HCT116 (cell line): Measurements from ENCODE around the gene SEZ6L2.

ENCODE experiments used
- CTCF ChIP-seq, 3 experiments: fragments of 200-600 bp in 1 of 3; sonication (generic) in 1 of 3; IDR thresholded peaks in 2 of 3; conservative IDR thresholded peaks in 1 of 3; 2 replicates each; pipeline ENCODE4 v1.5.1; 2012 to 2017; ENCODE audit warnings: low read depth in 2 of 3, low read length in 2 of 3, antibody characterized with exemption in 1 of 3, borderline replicate concordance in 1 of 3, control low read depth in 1 of 3, mild to moderate bottlenecking in 1 of 3, mixed read lengths in 1 of 3, mixed run types in 1 of 3, moderate library complexity in 1 of 3; ENCODE audit not compliant: insufficient read depth in 1 of 3
- ELF1 ChIP-seq: IDR thresholded peaks from 2 replicates; pipeline ENCODE4 v1.6.1; 2012; ENCODE audit warnings: low read depth, borderline replicate concordance
- EZH2 ChIP-seq: fragments of 200-600 bp; sonication (generic); IDR thresholded peaks from 2 replicates; pipeline ENCODE4 v1.6.1; 2017; ENCODE audit warnings: antibody characterized with exemption, mixed run types
- FOSL1 ChIP-seq: IDR thresholded peaks from 2 replicates; pipeline ENCODE4 v1.6.1; 2012; ENCODE audit warnings: low read depth
- POLR2A ChIP-seq: IDR thresholded peaks from 2 replicates; pipeline ENCODE4 v1.7.0; 2011; ENCODE audit warnings: borderline replicate concordance; ENCODE audit not compliant: insufficient read depth, insufficient read length; ENCODE audit errors: extremely low read depth
- SP1 ChIP-seq: IDR thresholded peaks from 2 replicates; pipeline ENCODE4 v1.6.1; 2012; ENCODE audit warnings: low read depth
- SRF ChIP-seq: IDR thresholded peaks from 2 replicates; pipeline ENCODE4 v1.6.1; 2012; ENCODE audit warnings: low read depth

DNA sequence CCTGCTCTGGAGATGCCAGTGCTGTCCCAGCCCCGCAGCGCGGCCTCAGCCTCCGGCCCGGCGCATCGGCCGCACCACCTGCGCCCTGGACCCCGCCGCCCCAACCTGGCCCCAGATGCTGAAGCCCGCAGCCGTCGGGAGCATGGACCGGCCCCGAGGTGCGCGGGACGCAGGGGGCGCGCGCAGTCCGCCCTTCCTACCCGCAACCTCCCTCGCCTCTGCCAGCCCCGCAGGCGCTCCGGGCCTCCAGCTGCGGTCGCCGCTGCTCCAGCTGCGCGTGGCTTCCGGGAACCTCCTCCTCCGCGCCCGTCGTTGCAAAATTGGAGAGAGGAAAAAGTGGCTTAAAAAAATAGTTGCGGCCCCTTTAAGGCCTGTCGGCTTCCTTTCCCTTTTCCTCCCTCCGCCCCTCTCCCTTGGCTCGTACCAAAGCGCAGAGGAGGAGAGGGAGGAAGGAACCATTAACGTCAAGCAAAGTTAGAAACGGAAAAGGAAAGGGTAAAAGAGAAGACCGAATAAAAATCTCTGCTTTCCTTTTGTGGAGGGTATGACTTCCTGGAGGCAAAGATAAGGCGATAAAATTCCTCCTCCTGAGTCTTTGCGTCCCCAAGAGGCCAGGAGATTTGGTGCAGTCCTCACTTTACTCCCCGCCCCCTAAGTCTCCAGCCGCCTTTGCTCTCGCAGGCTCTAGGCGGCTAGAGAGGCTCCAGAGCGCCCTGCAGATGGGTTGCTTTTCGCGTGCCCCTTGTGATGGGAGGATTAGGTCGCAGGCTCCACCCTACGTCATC is 36.3 kb downstream of the SEZ6L2 start, which contains the start of gene CDIPT:
- peak; percentile 52 for TF ChIP-seq POLR2A
- no peak for TF ChIP-seq EZH2
- TF ChIP-seq CTCF (IDR thresholded peaks at IDR 0.05 in 2 of 3, conservative IDR thresholded peaks at IDR 0.05 in 1 of 3; ENCODE audit: borderline replicate concordance in 1 of 3, insufficient read depth in 1 of 3, low read depth in 2 of 3, low read length in 2 of 3): peak; percentile 58 to 77 (median 70); a peak in 5 of 6 replicates
- TF ChIP-seq SRF: no peak; the same call in 1 of the 2 replicates
- TF ChIP-seq SP1: peak; percentile 95
- TF ChIP-seq ELF1: no peak; the same call in 1 of the 2 replicates
- TF ChIP-seq FOSL1: no peak
